IMR-90 (cell line): ENCODE measurements around the gene ASB12. TPM values are rescaled to one million over a fixed set of nuclear protein-coding genes. Genes with fewer than 3 reads are reported as not detected.

Experiments used
- ATAC-seq: fragments of 200-7000 bp; cut with Tn5 transposase; 2 replicates; pipeline ENCODE4 v1.9.1; 2020; ENCODE audit warnings: low read depth, mild to moderate bottlenecking, moderate library complexity
- BruUV-seq: library from RNA; stranded (reverse); fragments of 400-500 nt; replicated peaks from 2 replicates; lab custom pipeline; 2021; lab: Mats Ljungman, UMichigan
- CTCF ChIA-PET: fragments of 300-600 bp; formaldehyde crosslinking; extraction: SDS; loops from one replicate; lab custom pipeline; 2021; ENCODE audit warnings: antibody characterized with exemption; lab: Yijun Ruan, JAX
- POLR2A ChIA-PET: fragments of 300-600 bp; sonication (Branson Sonifier 250); formaldehyde crosslinking; loops from one replicate; lab custom pipeline; 2022; ENCODE audit warnings: antibody characterized with exemption; ENCODE audit not compliant: unreplicated experiment; lab: Charles Lee
- DNase-seq: peaks from one replicate; pipeline ENCODE4 v3.0.0; 2013
- H2AFZ ChIP-seq: replicated peaks from 2 replicates; pipeline ENCODE3; 2013; ENCODE audit warnings: low read length, mild to moderate bottlenecking; ENCODE audit not compliant: poor library complexity
- H2AK5ac ChIP-seq: 2 replicates; pipeline ENCODE4 v1.6.1; 2013; ENCODE audit warnings: low read depth, low read length, inconsistent platforms
- H2AK9ac ChIP-seq: replicated peaks from 2 replicates; pipeline ENCODE3; 2013; ENCODE audit warnings: mild to moderate bottlenecking, low read depth, low read length, moderate library complexity; ENCODE audit not compliant: poor library complexity
- H2BK120ac ChIP-seq: 2 replicates; pipeline ENCODE4 v1.6.1; 2013; ENCODE audit warnings: low read depth, low read length, inconsistent platforms
- H2BK15ac ChIP-seq: 3 replicates; pipeline ENCODE4 v1.6.1; 2013; ENCODE audit warnings: low read depth, low read length, inconsistent platforms
- H2BK20ac ChIP-seq: 2 replicates; pipeline ENCODE4 v1.6.1; 2013; ENCODE audit warnings: low read depth, mild to moderate bottlenecking, inconsistent platforms, low read length, moderate library complexity
- H2BK5ac ChIP-seq: 2 replicates; pipeline ENCODE4 v1.6.1; 2013; ENCODE audit warnings: mild to moderate bottlenecking, low read depth, low read length, inconsistent platforms; ENCODE audit not compliant: poor library complexity, severe bottlenecking
- H3K14ac ChIP-seq: replicated peaks from 2 replicates; pipeline ENCODE4 v1.6.1; 2013; ENCODE audit warnings: low read depth, low read length, inconsistent platforms
- H3K18ac ChIP-seq: 2 replicates; pipeline ENCODE4 v1.6.1; 2013; ENCODE audit warnings: low read depth, low read length, control low read depth
- H3K23ac ChIP-seq: 2 replicates; pipeline ENCODE4 v1.6.1; 2013; ENCODE audit warnings: low read depth, low read length, inconsistent platforms
- H3K27ac ChIP-seq: 2 replicates; pipeline ENCODE4 v1.5.1; 2013; ENCODE audit warnings: mild to moderate bottlenecking, control low read depth, low read length; ENCODE audit not compliant: insufficient read depth
- H3K27me3 ChIP-seq: 2 replicates; pipeline ENCODE4 v1.6.1; 2013; ENCODE audit warnings: low read length; ENCODE audit not compliant: control insufficient read depth, insufficient read depth
- H3K36me3 ChIP-seq: 2 replicates; pipeline ENCODE4 v1.6.1; 2013; ENCODE audit warnings: low read length, mixed read lengths; ENCODE audit not compliant: control insufficient read depth, insufficient read depth
- H3K4ac ChIP-seq: 2 replicates; pipeline ENCODE4 v1.6.1; 2013; ENCODE audit warnings: low read depth, low read length, inconsistent platforms
- H3K4me1 ChIP-seq: 2 replicates; pipeline ENCODE4 v1.6.1; 2013; ENCODE audit warnings: low read length, mixed read lengths; ENCODE audit not compliant: control insufficient read depth, insufficient read depth
- H3K4me2 ChIP-seq: 2 replicates; pipeline ENCODE4 v1.6.1; 2013; ENCODE audit warnings: low read depth, mild to moderate bottlenecking, control low read depth, low read length, moderate library complexity
- H3K4me3 ChIP-seq: 2 replicates; pipeline ENCODE4 v1.5.1; 2013; ENCODE audit warnings: low read depth, mild to moderate bottlenecking, control low read depth, low read length, moderate library complexity; ENCODE audit not compliant: insufficient read depth
- H3K56ac ChIP-seq: 2 replicates; pipeline ENCODE4 v1.6.1; 2013; ENCODE audit warnings: low read length, inconsistent platforms; ENCODE audit not compliant: insufficient read depth; ENCODE audit errors: extremely low read depth
- H3K79me1 ChIP-seq, 2 experiments: 2 replicates each; pipeline ENCODE4 v1.6.1; 2013; ENCODE audit warnings: low read length in 2 of 2, inconsistent platforms in 1 of 2, low read depth in 1 of 2
- H3K9ac ChIP-seq: 2 replicates; pipeline ENCODE4 v1.6.1; 2013; ENCODE audit warnings: low read depth, low read length, control low read depth
- H3K9me1 ChIP-seq: 2 replicates; pipeline ENCODE4 v1.6.1; 2013; ENCODE audit warnings: low read length, inconsistent platforms; ENCODE audit not compliant: insufficient read depth
- H3K9me3 ChIP-seq: 2 replicates; pipeline ENCODE4 v1.6.1; 2013; ENCODE audit warnings: low read length; ENCODE audit not compliant: control insufficient read depth, insufficient read depth
- H4K20me1 ChIP-seq: 2 replicates; pipeline ENCODE4 v1.6.1; 2013; ENCODE audit warnings: low read length, inconsistent platforms; ENCODE audit not compliant: insufficient read depth
- H4K5ac ChIP-seq: 2 replicates; pipeline ENCODE4 v1.6.1; 2013; ENCODE audit warnings: mild to moderate bottlenecking, low read depth, low read length, control low read depth
- H4K8ac ChIP-seq, 2 experiments: 2 replicates each; pipeline ENCODE4 v1.6.1; 2013; ENCODE audit warnings: low read depth in 2 of 2, low read length in 2 of 2, control low read depth in 1 of 2, inconsistent platforms in 1 of 2
- H4K91ac ChIP-seq: 2 replicates; pipeline ENCODE4 v1.6.1; 2013; ENCODE audit warnings: low read depth, low read length, inconsistent platforms; ENCODE audit not compliant: insufficient read depth
- BHLHE40 ChIP-seq: fragments of 150-350 bp; IDR thresholded peaks from 2 replicates; pipeline ENCODE4 v1.6.1; 2016; ENCODE audit warnings: mild to moderate bottlenecking, low read depth, low read length
- CEBPB ChIP-seq: IDR thresholded peaks from 2 replicates; pipeline ENCODE4 v1.6.1; 2012; ENCODE audit warnings: low read depth, low read length, improper control_type of control experiment
- CHD1 ChIP-seq: IDR thresholded peaks from 2 replicates; pipeline ENCODE4 v1.6.1; 2012; ENCODE audit warnings: low read depth, low read length, improper control_type of control experiment
- MAFK ChIP-seq: IDR thresholded peaks from 2 replicates; pipeline ENCODE4 v1.6.1; 2012; ENCODE audit warnings: low read depth, low read length, improper control_type of control experiment
- MAZ ChIP-seq: IDR thresholded peaks from 2 replicates; pipeline ENCODE4 v1.6.1; 2012; ENCODE audit warnings: low read depth, mild to moderate bottlenecking, low read length, improper control_type of control experiment, moderate library complexity, borderline replicate concordance
- MXI1 ChIP-seq: IDR thresholded peaks from 2 replicates; pipeline ENCODE4 v1.6.1; 2012; ENCODE audit warnings: low read depth, mild to moderate bottlenecking, low read length, moderate library complexity, borderline replicate concordance
- NFE2L2 ChIP-seq: fragments of 150-350 bp; IDR thresholded peaks from 2 replicates; pipeline ENCODE4 v1.6.1; 2016; ENCODE audit warnings: low read depth, mild to moderate bottlenecking, low read length
- POLR2A ChIP-seq: IDR thresholded peaks from 2 replicates; pipeline ENCODE4 v1.6.1; 2012; ENCODE audit warnings: mild to moderate bottlenecking, low read depth, low read length
- RAD21 ChIP-seq: IDR thresholded peaks from 2 replicates; pipeline ENCODE4 v1.6.1; 2012; ENCODE audit warnings: low read length, improper control_type of control experiment
- RCOR1 ChIP-seq: IDR thresholded peaks from 2 replicates; pipeline ENCODE4 v1.6.1; 2012; ENCODE audit warnings: mild to moderate bottlenecking, low read length, improper control_type of control experiment; ENCODE audit not compliant: insufficient replicate concordance
- RFX5 ChIP-seq: IDR thresholded peaks from 2 replicates; pipeline ENCODE4 v1.8.0; 2012; ENCODE audit warnings: low read depth, mild to moderate bottlenecking, low read length, moderate library complexity
- SMC3 ChIP-seq: fragments of 150-350 bp; IDR thresholded peaks from 2 replicates; pipeline ENCODE4 v1.6.1; 2016; ENCODE audit warnings: low read depth, mild to moderate bottlenecking, antibody characterized with exemption, low read length, moderate library complexity
- USF2 ChIP-seq: fragments of 150-350 bp; IDR thresholded peaks from 2 replicates; pipeline ENCODE4 v1.6.1; 2017; ENCODE audit warnings: mild to moderate bottlenecking, antibody characterized with exemption, low read length, low read depth
- dilution Hi-C: fragments of 300-500 bp; cut with HindIII; formaldehyde crosslinking; loops from one replicate; pipeline ENCODE4 v1.14.3; 2018; ENCODE audit warnings: low sequenced_read_pairs; ENCODE audit not compliant: unreplicated experiment
- in situ Hi-C: fragments of 300-500 bp; cut with MboI; formaldehyde crosslinking; loops from 3 replicates; pipeline ENCODE4 v1.14.3; 2019; ENCODE audit warnings: low sequenced_read_pairs, inconsistent platforms, mixed read lengths
- intact Hi-C: fragments of 100-400 bp; cut with micrococcal nuclease; formaldehyde crosslinking; loops from 2 replicates; pipeline ENCODE4 v1.10.0; 2022
- polyA plus RNA-seq, 3 experiments: library from polyadenylated mRNA; depleted of rRNA; stranded (reverse); fragments of >200 nt; gene quantifications; 2 replicates each; pipeline ENCODE4 v1.2.3, GENCODE V29; 2012; ENCODE audit warnings: low replicate concordance in 1 of 3
- total RNA-seq: library from RNA; depleted of rRNA; stranded (reverse); fragments of >200 nt; gene quantifications from 2 replicates; pipeline ENCODE4 v1.2.3, GENCODE V29; 2012
- TF ChIP-seq, protein P1 (sequence below): conservative IDR thresholded peaks from 2 replicates; pipeline ENCODE4 v1.5.1; 2012; ENCODE audit warnings: mild to moderate bottlenecking, low read depth, low read length, improper control_type of control experiment
- TF ChIP-seq, protein P2 (sequence below): fragments of 150-350 bp; IDR thresholded peaks from 2 replicates; pipeline ENCODE4 v1.6.1; 2016; ENCODE audit warnings: low read depth, mild to moderate bottlenecking, low read length, moderate library complexity, borderline replicate concordance

The ASB12 gene
- total and polyA plus RNA-seq, 2 of the 4 experiments (the other 2 are of a cell fraction), result not detected

- H2BK20ac ChIP-seq, result no peak overlapping the region
- H3K9me3 ChIP-seq, result no peaks in the 10 kb centered on the region
- H3K27ac ChIP-seq, result no peak overlapping the region
- ChIA-PET CTCF (no interaction called here), POLR2A (no interaction called here)
- H2BK15ac ChIP-seq, result no peak overlapping the region
- BruUV-seq, result no TSS peak
- intact Hi-C loops, result no loop called here
- no peaks in the 10 kb centered on the region for H3K4me1 ChIP-seq
- no peaks in the 10 kb centered on the region for H4K20me1 ChIP-seq
- ATAC-seq (no peak), DNase-seq (no peak)
- no peaks in the 10 kb centered on the region for H3K9me1 ChIP-seq
- no peaks in the 10 kb centered on the region for H3K36me3 ChIP-seq
- no peak overlapping the region for H3K9ac ChIP-seq
- no peak overlapping the region for H2AFZ ChIP-seq
- no peak overlapping the region for H3K23ac ChIP-seq
- no peak overlapping the region for H3K4me2 ChIP-seq
- no peak overlapping the region for H3K56ac ChIP-seq
- H4K8ac ChIP-seq, result no peak overlapping the region
- no peak overlapping the region for H4K91ac ChIP-seq
- no peaks in the 10 kb centered on the region for H3K27me3 ChIP-seq
- in situ Hi-C loops, result no loop called here
- no peak overlapping the region for H2AK5ac ChIP-seq
- no peak overlapping the region for H3K14ac ChIP-seq
- H3K4me3 ChIP-seq, result no peak overlapping the region
- H3K4ac ChIP-seq, result no peak overlapping the region
- no peak overlapping the region for H2AK9ac ChIP-seq
- dilution Hi-C loops, result no loop called here
- no peak overlapping the region for H4K5ac ChIP-seq
- H2BK5ac ChIP-seq, result no peak overlapping the region
- TF ChIP-seq SMC3, result no peak
- no peak for TF ChIP-seq NFE2L2
- TF ChIP-seq, protein P1, sequence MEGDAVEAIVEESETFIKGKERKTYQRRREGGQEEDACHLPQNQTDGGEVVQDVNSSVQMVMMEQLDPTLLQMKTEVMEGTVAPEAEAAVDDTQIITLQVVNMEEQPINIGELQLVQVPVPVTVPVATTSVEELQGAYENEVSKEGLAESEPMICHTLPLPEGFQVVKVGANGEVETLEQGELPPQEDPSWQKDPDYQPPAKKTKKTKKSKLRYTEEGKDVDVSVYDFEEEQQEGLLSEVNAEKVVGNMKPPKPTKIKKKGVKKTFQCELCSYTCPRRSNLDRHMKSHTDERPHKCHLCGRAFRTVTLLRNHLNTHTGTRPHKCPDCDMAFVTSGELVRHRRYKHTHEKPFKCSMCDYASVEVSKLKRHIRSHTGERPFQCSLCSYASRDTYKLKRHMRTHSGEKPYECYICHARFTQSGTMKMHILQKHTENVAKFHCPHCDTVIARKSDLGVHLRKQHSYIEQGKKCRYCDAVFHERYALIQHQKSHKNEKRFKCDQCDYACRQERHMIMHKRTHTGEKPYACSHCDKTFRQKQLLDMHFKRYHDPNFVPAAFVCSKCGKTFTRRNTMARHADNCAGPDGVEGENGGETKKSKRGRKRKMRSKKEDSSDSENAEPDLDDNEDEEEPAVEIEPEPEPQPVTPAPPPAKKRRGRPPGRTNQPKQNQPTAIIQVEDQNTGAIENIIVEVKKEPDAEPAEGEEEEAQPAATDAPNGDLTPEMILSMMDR, result no peak
- no peak for TF ChIP-seq RAD21
- TF ChIP-seq MXI1, result no peak
- TF ChIP-seq RCOR1, result no peak
- TF ChIP-seq POLR2A, result no peak
- TF ChIP-seq BHLHE40, result no peak
- TF ChIP-seq MAZ, result no peak
- TF ChIP-seq, protein P2, sequence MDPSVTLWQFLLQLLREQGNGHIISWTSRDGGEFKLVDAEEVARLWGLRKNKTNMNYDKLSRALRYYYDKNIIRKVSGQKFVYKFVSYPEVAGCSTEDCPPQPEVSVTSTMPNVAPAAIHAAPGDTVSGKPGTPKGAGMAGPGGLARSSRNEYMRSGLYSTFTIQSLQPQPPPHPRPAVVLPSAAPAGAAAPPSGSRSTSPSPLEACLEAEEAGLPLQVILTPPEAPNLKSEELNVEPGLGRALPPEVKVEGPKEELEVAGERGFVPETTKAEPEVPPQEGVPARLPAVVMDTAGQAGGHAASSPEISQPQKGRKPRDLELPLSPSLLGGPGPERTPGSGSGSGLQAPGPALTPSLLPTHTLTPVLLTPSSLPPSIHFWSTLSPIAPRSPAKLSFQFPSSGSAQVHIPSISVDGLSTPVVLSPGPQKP, result no peak
- no peak for TF ChIP-seq CEBPB
- TF ChIP-seq CHD1, result no peak
- TF ChIP-seq MAFK, result no peak
- TF ChIP-seq RFX5, result no peak
- no peak for TF ChIP-seq USF2
- no peak overlapping the region for H3K18ac ChIP-seq
- no peaks in the 10 kb centered on the region for H3K79me1 ChIP-seq
- H2BK120ac ChIP-seq, result no peak overlapping the region
These were observed 53.5 kb downstream of the ASB12 start for GRCh38 chrX:64176876-64177275.
